Heart left ventricle (tissue), 16 donors: ENCODE results near the gene TMEM181. TPM values are rescaled to one million over a fixed set of nuclear protein-coding genes. Genes with fewer than 3 reads are reported as not detected.

Source experiments
- ATAC-seq, 4 donors: fragments of 200-7000 bp; cut with Tn5 transposase; one replicate each; pipeline ENCODE4 v1.9.1; 2020 to 2022; ENCODE audit warnings: moderate library complexity in 4 of 4, mild to moderate bottlenecking in 3 of 4, moderate number of reproducible peaks in 1 of 4
- DNase-seq, 5 donors: peaks; one replicate each; pipeline ENCODE4 v3.0.0-alpha.2; 2020
- H3K27ac ChIP-seq, 12 donors: fragments of 200-600 bp; sonication (generic) in 4 of 12; one replicate each; pipeline versions ENCODE4 v1.5.0 to v1.8.0; 2016 to 2022; ENCODE audit warnings: mild to moderate bottlenecking in 2 of 12
- H3K27me3 ChIP-seq, 9 donors: fragments of 200-600 bp; sonication (generic) in 2 of 9; one replicate each; pipeline versions ENCODE4 v1.5.1 to v1.8.0; 2016 to 2022; ENCODE audit warnings: mild to moderate bottlenecking in 3 of 9
- H3K36me3 ChIP-seq, 9 donors: fragments of 200-600 bp; sonication (generic) in 2 of 9; one replicate each; pipeline versions ENCODE4 v1.5.0 to v1.8.0; 2018 to 2022; ENCODE audit warnings: mild to moderate bottlenecking in 2 of 9
- H3K4me1 ChIP-seq, 12 donors: fragments of 200-600 bp; sonication (generic) in 4 of 12; one replicate each; pipeline versions ENCODE4 v1.5.0 to v1.8.0; 2016 to 2022; ENCODE audit warnings: mild to moderate bottlenecking in 3 of 12
- H3K4me3 ChIP-seq, 12 donors: fragments of 200-600 bp; sonication (generic) in 4 of 12; one replicate each; pipeline versions ENCODE4 v1.5.0 to v1.8.0; 2017 to 2022; ENCODE audit warnings: mild to moderate bottlenecking in 9 of 12, moderate library complexity in 4 of 12
- H3K9me3 ChIP-seq, 12 donors: fragments of 200-600 bp; sonication (generic) in 4 of 12; one replicate each; pipeline versions ENCODE4 v1.5.0 to v1.8.0; 2016 to 2022; ENCODE audit warnings: mild to moderate bottlenecking in 1 of 12
- CTCF ChIP-seq, 12 donors: fragments of 200-600 bp; sonication (generic) in 4 of 12; IDR thresholded peaks; one replicate each; pipeline versions ENCODE4 v1.5.0 to v1.8.0; 2018 to 2022; ENCODE audit warnings: antibody characterized with exemption in 12 of 12, mild to moderate bottlenecking in 5 of 12
- POLR2A ChIP-seq, 2 donors: fragments of 450-650 bp; IDR thresholded peaks; one replicate each; pipeline ENCODE4 v1.6.1; 2017; ENCODE audit warnings: antibody characterized with exemption in 2 of 2, mild to moderate bottlenecking in 2 of 2, moderate library complexity in 2 of 2
- WGBS, 4 donors: extraction: QIAGEN DNeasy Blood & Tissue Kit in 2 of 4; methylation state at CpG; one replicate each; pipeline versions ENCODE4 v1.1.5 to v1.1.7; 2013 to 2018; 5-methylcytosine and 5-hydroxymethylcytosine counted together
- intact Hi-C, 10 donors: fragments of 100-400 bp; cut with DNase I; formaldehyde crosslinking; loops; one replicate each; pipeline versions ENCODE4 v1.11.1 to v1.14.2; 2022
- polyA plus RNA-seq, 2 donors: library from polyadenylated mRNA; stranded (reverse); fragments of 200-250 nt; gene quantifications; one replicate each; pipeline ENCODE4 v1.2.3, GENCODE V29; 2013
- total RNA-seq, 9 donors: library from RNA; depleted of rRNA in 2 of 9; stranded (reverse); fragments of >200 nt in 2 of 9; fragmentation: NEBNext Ultra II Directional in 3 of 9; extraction: Animal tissue kit (Norgen Biotek cat#: 25700) in 3 of 9; gene quantifications; one replicate each; pipeline versions ENCODE4 v1.1.0 to v1.2.4, GENCODE V29; 2016 to 2023
- donor health status: ischemic (EF 13 %, LVEDD 7.1; RV severe dilation, severe dysfunction).
- donor health status: healthy with polysubstance abuse.
- donor health status: DM: no; HTN: yes; CAD: no.
- donor health status: DM: no; HTN: no; CAD: no.
- donor health status: ischemic (EF 25% LVEDD 6.9; RV normal size, moderate dysfunction).
- donor health status: ischemic (EF 25% LVEDD 5.7; RV mildly dilated, moderate dysfunction).
- donor health status: healthy.
- donor health status: DM: yes; HTN: yes; CAD: no.
- donor health status: ischemic (EF 35%, LVEDD 5.7; RV mildly dilated, moderate dysfunction).
- donor health status: nonischemic (EF 11% LVEDD 7.7; RV severe dilation, severe dysfunction).
- donor health status: DM: yes; HTN: yes; CAD: no.
- donor health status: PGD.
- donor health status: ischemic (EF 29% LVEDD 5.4; RV normal size, mild dysfunction).
- donor health status: nonischemic (EF 23%, LVEDD 6.1; RV moderate dilation, normal function).

The TMEM181 gene
- total and polyA plus RNA-seq, 11 donors: 4.3 to 14.3 (median 10.1) TPM

- Histone ChIP-seq H3K9me3 (no peaks in the 10 kb centered on the region), H3K4me3 (no peak overlapping the region), H3K27me3 (no peaks in the 10 kb centered on the region), H3K36me3 (peaks cover 0 to 94% (median 30%) of the 10 kb centered on the region in 9 donors), H3K27ac (peak overlapping the region in 1 of 12 donors; percentile 7), H3K4me1 (peaks cover 0 to 25% (median 0%) of the 10 kb centered on the region in 12 donors)
- no peak for DNase-seq
- TF ChIP-seq POLR2A (IDR thresholded peaks at IDR 0.05): no peak
- TF ChIP-seq CTCF (IDR thresholded peaks at IDR 0.05): no peak
- 92 to 95% (median 94%) methylated on average over 18 to 25 of the region's 25 CpGs for WGBS, 4 donors
- intact Hi-C loops: loop anchor here in 3 of 10 donors (5.0 to 10.0 kb wide), 2 partner anchors 60 to 62 kb away; no protein-coding TSS in a partner anchor
- no peak for ATAC-seq
These were observed 65.1 kb downstream of the TMEM181 start for GRCh38 chr6:158624684-158625682.

- ATAC-seq: peak in 1 of 4 donors; percentile 6
- Histone ChIP-seq H3K27me3 (no peaks in the 10 kb centered on the region), H3K36me3 (peaks cover 0 to 95% (median 32%) of the 10 kb centered on the region in 9 donors), H3K4me1 (peaks cover 0 to 25% (median 4%) of the 10 kb centered on the region in 12 donors), H3K27ac (peak overlapping the region in 1 of 12 donors; percentile 18), H3K9me3 (no peaks in the 10 kb centered on the region), H3K4me3 (no peak overlapping the region)
- DNase-seq: no peak
- TF ChIP-seq POLR2A (IDR thresholded peaks at IDR 0.05) (no peak), CTCF (IDR thresholded peaks at IDR 0.05) (no peak)
- intact Hi-C loops: loop anchor here in 3 of 10 donors (5.0 to 10.0 kb wide), 2 partner anchors 59 to 61 kb away; no protein-coding TSS in a partner anchor
- WGBS, 4 donors: 91 to 96% (median 94%) methylated on average over 15 of the region's 15 CpGs
These were observed 66.0 kb downstream of the TMEM181 start for GRCh38 chr6:158625881-158626305.

GRCh38 chr6:158626360-158627167 is 66.7 kb downstream of the TMEM181 start:
- WGBS, 4 donors: 79 to 88% (median 83%) methylated on average over 6 of the region's 6 CpGs
- Histone ChIP-seq H3K27ac (no peak overlapping the region), H3K4me1 (peaks cover 0 to 28% (median 10%) of the 10 kb centered on the region in 12 donors), H3K9me3 (no peaks in the 10 kb centered on the region), H3K36me3 (peaks cover 0 to 93% (median 29%) of the 10 kb centered on the region in 9 donors), H3K4me3 (no peak overlapping the region), H3K27me3 (no peaks in the 10 kb centered on the region)
- ATAC-seq (no peak), DNase-seq (no peak)
- intact Hi-C loops: loop anchor here in 3 of 10 donors (5.0 to 10.0 kb wide), 2 partner anchors 58 to 61 kb away; no protein-coding TSS in a partner anchor
- TF ChIP-seq POLR2A (IDR thresholded peaks at IDR 0.05) (no peak), CTCF (IDR thresholded peaks at IDR 0.05) (no peak)
